ENCODE measurements around the gene KIF23. TPM values are rescaled to one million over a fixed set of nuclear protein-coding genes. Genes with fewer than 3 reads are reported as not detected.

KIF23 gene
- total RNA-seq, 1 experiment from 2014 or later = 74.2 TPM

GRCh38 chr15:69408841-69409240, 5.3 kb upstream of the KIF23 start:
- peaks cover 2% of the 10 kb centered on the region for H3K36me3 Mint-ChIP-seq (ENCODE audit: insufficient read depth, unreplicated experiment)
- Histone ChIP-seq H3K4me1 (peaks cover 14% of the 10 kb centered on the region), H3K4me3 (ENCODE audit: low read depth, low read length) (no peak overlapping the region), H3K27me3 (replicated peaks; ENCODE audit: control insufficient read depth, insufficient read depth, low read length) (no peaks in the 10 kb centered on the region), H3K36me3 (ENCODE audit: control insufficient read depth, insufficient read depth, low read length) (no peaks in the 10 kb centered on the region; the same call in 1 of the 2 replicates), H3K9me3 (no peaks in the 10 kb centered on the region)
- no peaks in the 10 kb centered on the region for H3K9me3 Mint-ChIP-seq (ENCODE audit: unreplicated experiment)
- H3K27ac Mint-ChIP-seq (ENCODE audit: unreplicated experiment) = no peak overlapping the region
- CTCF ChIA-PET = no interaction called here
- no peaks in the 10 kb centered on the region for H3K27me3 Mint-ChIP-seq (ENCODE audit: insufficient read depth, unreplicated experiment)
- DNase-seq = no peak
- intact Hi-C loops (cut with micrococcal nuclease; ENCODE audit: unreplicated experiment) = no loop called here
- no TSS peak for BruUV-seq (replicated peaks)
- TF ChIP-seq CTCF (IDR thresholded peaks at IDR 0.05; ENCODE audit: insufficient read depth in 1 of 2, low read depth in 1 of 2, low read length in 1 of 2, severe bottlenecking in 1 of 2, unreplicated experiment in 1 of 2) = no peak
- H3K4me1 Mint-ChIP-seq (ENCODE audit: low read depth, unreplicated experiment) = no peaks in the 10 kb centered on the region
- POLR2A ChIA-PET = no interaction called here
- no peak overlapping the region for H3K4me3 Mint-ChIP-seq (ENCODE audit: unreplicated experiment)

- POLR2A ChIA-PET = no interaction called here
- peak in 1 of 2 experiments; percentile 34 for DNase-seq
- no TSS peak for BruUV-seq (replicated peaks)
- Histone ChIP-seq H3K4me3 (ENCODE audit: low read depth, low read length) (no peak overlapping the region), H3K27me3 (replicated peaks; ENCODE audit: control insufficient read depth, insufficient read depth, low read length) (no peaks in the 10 kb centered on the region), H3K4me1 (peaks cover 15% of the 10 kb centered on the region), H3K36me3 (ENCODE audit: control insufficient read depth, insufficient read depth, low read length) (no peaks in the 10 kb centered on the region; the same call in 1 of the 2 replicates), H3K9me3 (no peaks in the 10 kb centered on the region)
- Mint-ChIP-seq H3K9me3 (ENCODE audit: unreplicated experiment) (no peaks in the 10 kb centered on the region), H3K27me3 (ENCODE audit: insufficient read depth, unreplicated experiment) (no peaks in the 10 kb centered on the region), H3K4me1 (ENCODE audit: low read depth, unreplicated experiment) (no peaks in the 10 kb centered on the region), H3K36me3 (ENCODE audit: insufficient read depth, unreplicated experiment) (peaks cover 9% of the 10 kb centered on the region), H3K4me3 (ENCODE audit: unreplicated experiment) (no peak overlapping the region), H3K27ac (ENCODE audit: unreplicated experiment) (no peak overlapping the region)
- intact Hi-C loops (cut with micrococcal nuclease; ENCODE audit: unreplicated experiment) = loop anchor here (5.0 kb wide), 1 partner anchor 353 kb away; no protein-coding TSS in a partner anchor
- CTCF ChIA-PET = no interaction called here
- TF ChIP-seq CTCF (IDR thresholded peaks at IDR 0.05; ENCODE audit: insufficient read depth in 1 of 2, low read depth in 1 of 2, low read length in 1 of 2, severe bottlenecking in 1 of 2, unreplicated experiment in 1 of 2) = no peak
These were observed 3.8 kb upstream of the KIF23 start for GRCh38 chr15:69410248-69410874.

DNA sequence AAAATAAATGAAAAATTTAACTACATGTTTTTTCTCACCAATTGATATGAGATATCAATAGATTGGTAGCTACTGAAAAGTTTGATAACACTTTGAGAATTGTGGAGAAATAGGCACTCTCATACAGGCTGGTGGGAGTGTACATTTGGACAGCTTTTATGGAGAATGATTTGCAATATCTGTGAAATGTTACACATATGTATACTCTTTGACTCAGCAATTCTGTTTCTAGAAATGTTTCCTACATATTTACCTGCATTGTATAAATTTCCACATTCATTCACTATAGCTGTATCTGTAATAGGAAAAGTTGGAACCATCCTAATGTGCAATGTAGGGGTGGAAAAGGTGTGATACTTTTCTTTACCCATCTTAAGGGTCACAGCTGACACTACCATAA, 1.9 kb upstream of the KIF23 start:
- Mint-ChIP-seq H3K27me3 (ENCODE audit: insufficient read depth, unreplicated experiment) (no peaks in the 10 kb centered on the region), H3K4me1 (ENCODE audit: low read depth, unreplicated experiment) (no peaks in the 10 kb centered on the region), H3K4me3 (ENCODE audit: unreplicated experiment) (no peak overlapping the region), H3K9me3 (ENCODE audit: unreplicated experiment) (no peaks in the 10 kb centered on the region), H3K27ac (ENCODE audit: unreplicated experiment) (no peak overlapping the region), H3K36me3 (ENCODE audit: insufficient read depth, unreplicated experiment) (peaks cover 18% of the 10 kb centered on the region)
- H3K36me3 ChIP-seq (ENCODE audit: control insufficient read depth, insufficient read depth, low read length) = no peaks in the 10 kb centered on the region; the same call in 1 of the 2 replicates
- H3K4me3 ChIP-seq (ENCODE audit: low read depth, low read length) = no peak overlapping the region
- intact Hi-C loops (cut with micrococcal nuclease; ENCODE audit: unreplicated experiment) = loop anchor here (5.0 kb wide), 1 partner anchor 355 kb away; no protein-coding TSS in a partner anchor
- H3K4me1 ChIP-seq = peaks cover 24% of the 10 kb centered on the region
- no peaks in the 10 kb centered on the region for H3K9me3 ChIP-seq
- no peak for TF ChIP-seq CTCF (IDR thresholded peaks at IDR 0.05; ENCODE audit: insufficient read depth in 1 of 2, low read depth in 1 of 2, low read length in 1 of 2, severe bottlenecking in 1 of 2, unreplicated experiment in 1 of 2)
- BruUV-seq (replicated peaks) = no TSS peak
- no peaks in the 10 kb centered on the region for H3K27me3 ChIP-seq (replicated peaks; ENCODE audit: control insufficient read depth, insufficient read depth, low read length)
- no peak for DNase-seq
- ChIA-PET POLR2A (no interaction called here), CTCF (interaction anchor here (0.8 to 1.1 kb wide), 2 partner anchors 51 to 252 kb away, joined by 3 read pairs; partner anchors contain the start of gene GLCE)

Data from Caco-2 (cell line).